K562 (cell line): Measurements from ENCODE around the gene POU4F2. TPM values are rescaled to one million over a fixed set of nuclear protein-coding genes. Genes with fewer than 3 reads are reported as not detected.

Experiments used
- ATAC-seq: fragments of 200-7000 bp; cut with Tn5 transposase; 3 replicates; pipeline ENCODE4 v1.9.1; 2020; ENCODE audit warnings: moderate library complexity
- BruUV-seq: library from RNA; stranded (reverse); fragments of 400-500 nt; replicated peaks from 2 replicates; lab custom pipeline; 2021; lab: Mats Ljungman, UMichigan
- CTCF ChIA-PET: fragments of 300-600 bp; formaldehyde crosslinking; extraction: SDS; loops from one replicate; lab custom pipeline; 2021; ENCODE audit warnings: low intra/inter-chr PET ratio; lab: Yijun Ruan, JAX
- POLR2A ChIA-PET: fragments of 300-600, 350-650 bp; sonication (Branson Sonifier 250); formaldehyde crosslinking; extraction: SDS; loops from one replicate; lab custom pipeline; 2021; ENCODE audit warnings: antibody characterized with exemption, inconsistent platforms; lab: Yijun Ruan, JAX
- DNase-seq, 4 experiments: peaks; one replicate each; pipeline versions ENCODE4 v3.0.0 to v3.0.0-alpha.2; 2011 to 2018; ENCODE audit warnings: low spot score in 3 of 4, mixed read lengths in 3 of 4; ENCODE audit errors: extremely low read depth in 1 of 4
- FAIRE-seq: peaks from 2 replicates; lab custom pipeline; 2011; peaks lifted over from hg19 to GRCh38; lab: Jason Lieb, UNC
- H2AFZ ChIP-seq: 2 replicates; pipeline ENCODE4 v1.6.0; 2011; ENCODE audit warnings: low read depth, low read length, control low read depth, inconsistent platforms
- H3K27ac ChIP-seq: fragments of 200-600 bp; 3 replicates; pipeline ENCODE4 v1.8.0; 2011; ENCODE audit warnings: low read depth, mild to moderate bottlenecking, control low read depth, inconsistent platforms, low read length, moderate library complexity, mixed read lengths; ENCODE audit errors: extremely low read depth
- H3K27me3 ChIP-seq, 2 experiments: fragments of 300-600 bp in 1 of 2; 2 replicates in 1 of 2; 3 replicates in 1 of 2; pipeline versions ENCODE4 v1.6.0 to v1.8.0; 2011; ENCODE audit warnings: inconsistent platforms in 2 of 2, low read length in 2 of 2, mild to moderate bottlenecking in 1 of 2, mixed read lengths in 1 of 2, moderate library complexity in 1 of 2; ENCODE audit not compliant: control insufficient read depth in 2 of 2, insufficient read depth in 2 of 2
- H3K36me3 ChIP-seq: fragments of 300-600 bp; 3 replicates; pipeline ENCODE4 v1.8.0; 2011; ENCODE audit warnings: mild to moderate bottlenecking, low read length, inconsistent platforms; ENCODE audit not compliant: control insufficient read depth, insufficient read depth
- H3K4me1 ChIP-seq, 2 experiments: fragments of 200-600 bp in 1 of 2; replicated peaks in 1 of 2; 2 replicates in 1 of 2; 3 replicates in 1 of 2; pipeline versions ENCODE4 v1.5.1 to v1.8.0; 2011; ENCODE audit warnings: inconsistent platforms in 2 of 2, low read length in 2 of 2, mild to moderate bottlenecking in 1 of 2, mixed read lengths in 1 of 2, moderate library complexity in 1 of 2; ENCODE audit not compliant: control insufficient read depth in 2 of 2, insufficient read depth in 2 of 2
- H3K4me2 ChIP-seq: 2 replicates; pipeline ENCODE4 v1.6.1; 2011; ENCODE audit warnings: low read length, control low read depth, inconsistent platforms, mixed read lengths; ENCODE audit not compliant: insufficient read depth
- H3K4me3 ChIP-seq: fragments of 200-600 bp; sonication (generic), shearing (Covaris generic); 2 replicates; pipeline ENCODE4 v1.5.1; 2016; ENCODE audit warnings: control low read depth, inconsistent platforms
- H3K79me2 ChIP-seq: fragments of 200-600 bp; 3 replicates; pipeline ENCODE4 v1.8.0; 2011; ENCODE audit warnings: low read length, inconsistent platforms; ENCODE audit not compliant: control insufficient read depth, insufficient read depth
- H3K9ac ChIP-seq, 2 experiments: 2 replicates each; pipeline versions ENCODE4 v1.6.0 to v1.6.1; 2011; ENCODE audit warnings: low read depth in 2 of 2, low read length in 2 of 2, control low read depth in 1 of 2, inconsistent platforms in 1 of 2, mild to moderate bottlenecking in 1 of 2, mixed read lengths in 1 of 2; ENCODE audit not compliant: insufficient read depth in 1 of 2
- H3K9me1 ChIP-seq: one replicate; pipeline ENCODE4 v1.6.0; 2011; ENCODE audit warnings: inconsistent platforms, mild to moderate bottlenecking, low read length, moderate library complexity; ENCODE audit not compliant: control insufficient read depth, insufficient read depth
- H3K9me3 ChIP-seq: replicated peaks from 2 replicates; pipeline ENCODE4 v1.5.1; 2011; ENCODE audit warnings: low read depth, low read length, inconsistent platforms; ENCODE audit not compliant: control insufficient read depth, insufficient read depth
- H4K20me1 ChIP-seq: replicated peaks from 2 replicates; pipeline ENCODE4 v1.6.1; 2011; ENCODE audit warnings: low read length, inconsistent platforms, mixed read lengths; ENCODE audit not compliant: control insufficient read depth, insufficient read depth
- CBX5 ChIP-seq: IDR thresholded peaks from 2 replicates; pipeline ENCODE4 v1.6.1; 2014; ENCODE audit warnings: low read depth, borderline replicate concordance
- COPS2 ChIP-seq: fragments of 450-650 bp; conservative IDR thresholded peaks from 2 replicates; pipeline ENCODE4 v1.6.1; 2016; ENCODE audit warnings: mild to moderate bottlenecking, moderate library complexity
- FOS ChIP-seq: IDR thresholded peaks from 3 replicates; pipeline ENCODE4 v1.6.1; 2011; ENCODE audit not compliant: insufficient read length; ENCODE audit errors: extremely low read depth
- GATA2 ChIP-seq: sonication (generic); formaldehyde crosslinking; IDR thresholded peaks from 2 replicates; pipeline ENCODE4 v1.4.0; 2020; ENCODE audit warnings: mild to moderate bottlenecking, missing genetic modification reagents
- ILF3 ChIP-seq: fragments of 450-650 bp; IDR thresholded peaks from 2 replicates; pipeline ENCODE4 v1.6.1; 2018; ENCODE audit warnings: antibody characterized with exemption, mild to moderate bottlenecking, moderate library complexity, borderline replicate concordance
- MTA2 ChIP-seq: fragments of 450-650 bp; IDR thresholded peaks from 2 replicates; pipeline ENCODE4 v1.6.1; 2016; ENCODE audit warnings: low read depth
- NBN ChIP-seq: fragments of 450-650 bp; IDR thresholded peaks from 2 replicates; pipeline ENCODE4 v1.6.1; 2016; ENCODE audit warnings: low read depth, mild to moderate bottlenecking
- NELFE ChIP-seq: IDR thresholded peaks from 2 replicates; pipeline ENCODE4 v1.6.1; 2011; ENCODE audit warnings: mild to moderate bottlenecking; ENCODE audit not compliant: insufficient read depth, insufficient read length
- NFE2L1 ChIP-seq: fragments of 450-650 bp; IDR thresholded peaks from 2 replicates; pipeline ENCODE4 v1.6.1; 2016; ENCODE audit warnings: missing genetic modification characterization, low read depth, mild to moderate bottlenecking, missing compliant biosample characterization, moderate library complexity, borderline replicate concordance
- NFIC ChIP-seq: fragments of 450-650 bp; IDR thresholded peaks from 2 replicates; pipeline ENCODE4 v1.6.1; 2017; ENCODE audit warnings: mild to moderate bottlenecking, inconsistent platforms
- NR3C1 ChIP-seq: sonication (generic); formaldehyde crosslinking; IDR thresholded peaks from 2 replicates; pipeline ENCODE4 v1.8.1; 2022; ENCODE audit warnings: missing genetic modification reagents
- PCBP1 ChIP-seq: fragments of 200-400 bp; formaldehyde crosslinking; IDR thresholded peaks from 2 replicates; pipeline ENCODE4 v1.6.1; 2018; ENCODE audit warnings: mild to moderate bottlenecking, low read depth, low read length; ENCODE audit not compliant: poor library complexity, severe bottlenecking
- SMARCA4 ChIP-seq: fragments of 450-650 bp; IDR thresholded peaks from 2 replicates; pipeline ENCODE4 v1.6.1; 2016
- THRAP3 ChIP-seq: fragments of 450-650 bp; IDR thresholded peaks from 2 replicates; pipeline ENCODE4 v1.6.1; 2016; ENCODE audit warnings: mild to moderate bottlenecking, inconsistent platforms, borderline replicate concordance
- ZC3H8 ChIP-seq: fragments of 450-650 bp; IDR thresholded peaks from 2 replicates; pipeline ENCODE4 v1.6.1; 2017
- ZNF696 ChIP-seq: fragments of 250-450 bp; sonication (Bioruptor Pico); conservative IDR thresholded peaks from 2 replicates; pipeline ENCODE4 v1.4.0; 2020; ENCODE audit warnings: mild to moderate bottlenecking, moderate library complexity
- ZNF785 ChIP-seq: fragments of 250-450 bp; sonication (Bioruptor Pico); IDR thresholded peaks from 2 replicates; pipeline ENCODE4 v1.4.0; 2020; ENCODE audit warnings: mild to moderate bottlenecking
- ZZZ3 ChIP-seq: fragments of 450-650 bp; IDR thresholded peaks from 2 replicates; pipeline ENCODE4 v1.6.1; 2016; ENCODE audit warnings: antibody characterized with exemption, mild to moderate bottlenecking, moderate library complexity
- WGBS: fragments of 100-300 bp; shearing (Covaris generic); methylation state at CpG from one replicate; pipeline ENCODE4 v1.1.6; 2016; ENCODE audit warnings: low coverage, mixed read lengths; ENCODE audit not compliant: insufficient coverage; ENCODE audit errors: missing lambda C conversion rate; 5-methylcytosine and 5-hydroxymethylcytosine counted together
- in situ Hi-C: fragments of 300-500 bp; cut with MboI; formaldehyde crosslinking; loops from 4 replicates; pipeline ENCODE4 v1.15.0; 2018; ENCODE audit warnings: inconsistent platforms, mixed read lengths
- intact Hi-C: fragments of 100-400 bp; cut with micrococcal nuclease; formaldehyde crosslinking; loops from 2 replicates; pipeline ENCODE4 v1.14.2; 2022
- polyA plus RNA-seq, 8 experiments: library from polyadenylated mRNA; depleted of rRNA in 4 of 8; stranded (reverse) in 5 of 8; unstranded in 3 of 8; fragments of >200 nt; fragmentation: Nextera tagmentation in 2 of 8; fragmentation: Illumina TruSeq in 1 of 8; extraction: Ambion mirVana in 2 of 8; extraction: Trizol in 1 of 8; gene quantifications; 2 replicates each; pipeline versions ENCODE4 v1.2.1 to v1.2.3, GENCODE V29; 2011 to 2014; ENCODE audit warnings: inconsistent platforms in 1 of 8, missing spikeins in 1 of 8
- total RNA-seq, 7 experiments: library from RNA; depleted of rRNA in 6 of 7; stranded (reverse); fragments of >200 nt in 6 of 7; fragmentation: Illumina TruSeq in 2 of 7; extraction: Trizol in 2 of 7; gene quantifications; 2 replicates each; pipeline versions ENCODE4 v1.2.1 to v1.2.3, GENCODE V29; 2011 to 2021; ENCODE audit warnings: low replicate concordance in 1 of 7
- TF ChIP-seq, protein P1 (sequence below): fragments of 250-450 bp; sonication (Bioruptor Pico); IDR thresholded peaks from 2 replicates; pipeline ENCODE4 v1.8.0; 2022; ENCODE audit warnings: inconsistent platforms, mild to moderate bottlenecking, moderate library complexity, borderline replicate concordance
- TF ChIP-seq, protein P2 (sequence below): fragments of 250-450 bp; sonication (Bioruptor Pico); IDR thresholded peaks from 2 replicates; pipeline ENCODE4 v1.5.0; 2021

Gene POU4F2
- total and polyA plus RNA-seq, 9 of the 15 experiments (the other 6 are each of a cell fraction or from before 2014, with no cell fraction given) = not detected

DNA sequence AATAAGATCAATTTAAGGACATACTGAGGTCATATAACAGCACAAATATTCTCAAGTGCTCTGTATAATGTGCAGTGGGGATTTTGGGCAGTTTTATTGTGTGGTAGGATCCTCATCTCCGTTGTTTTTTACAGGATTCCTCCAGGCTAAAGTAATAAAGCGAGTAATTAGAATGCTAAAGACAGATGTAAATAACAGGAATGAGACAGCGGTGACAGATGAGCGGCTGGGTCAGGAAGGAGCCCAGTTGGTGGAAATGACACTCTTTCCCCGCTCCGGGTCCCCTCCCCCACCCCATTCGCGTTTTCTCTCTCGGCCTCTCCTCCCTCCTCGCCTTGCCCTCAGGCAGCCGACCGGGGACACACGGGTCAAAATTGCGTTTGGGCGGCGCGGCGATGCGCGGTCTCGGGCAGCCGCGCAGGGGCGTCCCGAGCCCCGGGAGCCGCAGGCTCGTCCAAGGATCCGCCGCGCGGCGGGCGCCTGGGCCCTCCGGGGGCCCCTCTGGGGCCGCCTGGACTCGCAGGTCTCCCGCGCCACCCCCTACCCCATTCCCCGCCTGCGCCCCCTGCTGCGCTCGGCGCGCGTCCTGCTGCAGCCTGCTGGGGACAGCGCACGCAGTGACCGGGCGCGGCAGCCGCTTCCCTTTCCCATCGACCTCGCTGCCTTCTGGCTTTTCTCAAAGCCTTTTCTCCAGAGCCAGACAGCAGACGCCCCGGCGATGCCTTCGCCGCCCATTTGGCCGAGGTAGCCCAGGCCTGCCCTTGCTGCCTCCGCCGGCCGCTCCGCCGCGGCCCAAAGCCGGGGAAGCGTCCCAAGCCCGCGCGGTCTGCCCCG, 16.2 kb downstream of the POU4F2 start:
- CTCF ChIA-PET = no interaction called here
- Histone ChIP-seq H3K4me2 (no peak overlapping the region), H3K36me3 (no peaks in the 10 kb centered on the region), H3K79me2 (no peaks in the 10 kb centered on the region), H3K9ac (no peak overlapping the region), H3K9me3 (no peaks in the 10 kb centered on the region), H3K27me3 (no peaks in the 10 kb centered on the region; a peak in 2 of 5 replicates), H3K27ac (no peak overlapping the region), H3K4me3 (no peak overlapping the region), H3K4me1 (no peaks in the 10 kb centered on the region), H2AFZ (no peak overlapping the region), H4K20me1 (no peaks in the 10 kb centered on the region), H3K9me1 (no peaks in the 10 kb centered on the region)
- no peak for DNase-seq
- intact Hi-C loops = no loop called here
- ATAC-seq = no peak
- BruUV-seq = no TSS peak
- in situ Hi-C loops = no loop called here
- no peak for FAIRE-seq
- WGBS = 55% methylated on average over 31 of the region's 72 CpGs
- TF ChIP-seq GATA2 (CRISPR knock-in tag) (no peak), SMARCA4 (no peak), THRAP3 (no peak), ILF3 (no peak), ZC3H8 (no peak), NELFE (no peak), NR3C1 (CRISPR knock-in tag) (no peak), NFIC (no peak), MTA2 (no peak), NFE2L1 (no peak), ZNF696 (CRISPR knock-in tag) (no peak), FOS (no peak), PCBP1 (no peak), CBX5 (no peak), ZNF785 (CRISPR knock-in tag) (no peak), ZZZ3 (no peak), NBN (no peak), COPS2 (no peak)
- TF ChIP-seq, protein P1, sequence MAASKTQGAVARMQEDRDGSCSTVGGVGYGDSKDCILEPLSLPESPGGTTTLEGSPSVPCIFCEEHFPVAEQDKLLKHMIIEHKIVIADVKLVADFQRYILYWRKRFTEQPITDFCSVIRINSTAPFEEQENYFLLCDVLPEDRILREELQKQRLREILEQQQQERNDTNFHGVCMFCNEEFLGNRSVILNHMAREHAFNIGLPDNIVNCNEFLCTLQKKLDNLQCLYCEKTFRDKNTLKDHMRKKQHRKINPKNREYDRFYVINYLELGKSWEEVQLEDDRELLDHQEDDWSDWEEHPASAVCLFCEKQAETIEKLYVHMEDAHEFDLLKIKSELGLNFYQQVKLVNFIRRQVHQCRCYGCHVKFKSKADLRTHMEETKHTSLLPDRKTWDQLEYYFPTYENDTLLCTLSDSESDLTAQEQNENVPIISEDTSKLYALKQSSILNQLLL (CRISPR knock-in tag) = no peak
- TF ChIP-seq, protein P2, sequence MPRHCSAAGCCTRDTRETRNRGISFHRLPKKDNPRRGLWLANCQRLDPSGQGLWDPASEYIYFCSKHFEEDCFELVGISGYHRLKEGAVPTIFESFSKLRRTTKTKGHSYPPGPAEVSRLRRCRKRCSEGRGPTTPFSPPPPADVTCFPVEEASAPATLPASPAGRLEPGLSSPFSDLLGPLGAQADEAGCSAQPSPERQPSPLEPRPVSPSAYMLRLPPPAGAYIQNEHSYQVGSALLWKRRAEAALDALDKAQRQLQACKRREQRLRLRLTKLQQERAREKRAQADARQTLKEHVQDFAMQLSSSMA (CRISPR knock-in tag) = no peak
- POLR2A ChIA-PET = no interaction called here
